GM20000 (cell line): ENCODE data around the gene PHF13.
A peak's percentile ranks its signal among the peaks of the same experiment; 100 is the strongest.

Experiments used
- DNase-seq: peaks from one replicate; pipeline ENCODE4 v3.0.0; 2012; ENCODE audit warnings: low spot score
- TF ChIP-seq, protein P1 (sequence below): IDR thresholded peaks from 2 replicates; pipeline ENCODE4 v1.5.1; 2012; ENCODE audit warnings: mild to moderate bottlenecking, control low read depth; ENCODE audit errors: extremely low read depth, missing control alignments

Gene PHF13

DNA sequence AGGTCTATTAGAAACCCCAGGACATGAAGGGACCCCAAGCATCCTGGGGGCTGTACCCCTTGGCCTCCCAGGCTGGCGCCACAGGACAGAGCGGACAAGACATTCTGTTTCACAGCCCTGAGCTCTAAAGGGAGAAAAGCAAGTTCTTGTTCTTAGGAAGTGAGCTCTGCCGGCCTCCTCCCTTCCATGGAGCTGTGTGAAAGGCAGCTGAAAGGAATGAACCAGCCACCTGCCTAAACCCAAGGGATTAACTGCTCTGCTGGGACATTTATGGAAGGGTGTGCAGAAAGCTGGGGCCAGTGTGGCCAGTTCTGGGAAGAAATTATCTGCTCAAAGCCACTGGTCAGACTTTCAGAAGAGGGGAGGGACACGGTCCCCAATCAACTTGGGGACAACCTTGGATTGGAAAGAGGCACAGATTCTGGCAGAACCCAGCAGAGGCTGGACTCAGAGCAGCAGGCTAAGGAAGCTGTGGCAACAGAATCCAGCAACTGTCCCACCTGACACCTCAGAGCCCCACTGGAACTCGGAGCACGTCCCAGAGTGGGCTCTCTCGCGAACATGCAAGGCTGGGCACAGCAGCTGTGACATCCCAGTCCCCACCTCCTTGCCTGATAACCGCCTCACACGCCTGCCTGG lies 13.0 kb upstream of the PHF13 start:
- TF ChIP-seq, protein P1, sequence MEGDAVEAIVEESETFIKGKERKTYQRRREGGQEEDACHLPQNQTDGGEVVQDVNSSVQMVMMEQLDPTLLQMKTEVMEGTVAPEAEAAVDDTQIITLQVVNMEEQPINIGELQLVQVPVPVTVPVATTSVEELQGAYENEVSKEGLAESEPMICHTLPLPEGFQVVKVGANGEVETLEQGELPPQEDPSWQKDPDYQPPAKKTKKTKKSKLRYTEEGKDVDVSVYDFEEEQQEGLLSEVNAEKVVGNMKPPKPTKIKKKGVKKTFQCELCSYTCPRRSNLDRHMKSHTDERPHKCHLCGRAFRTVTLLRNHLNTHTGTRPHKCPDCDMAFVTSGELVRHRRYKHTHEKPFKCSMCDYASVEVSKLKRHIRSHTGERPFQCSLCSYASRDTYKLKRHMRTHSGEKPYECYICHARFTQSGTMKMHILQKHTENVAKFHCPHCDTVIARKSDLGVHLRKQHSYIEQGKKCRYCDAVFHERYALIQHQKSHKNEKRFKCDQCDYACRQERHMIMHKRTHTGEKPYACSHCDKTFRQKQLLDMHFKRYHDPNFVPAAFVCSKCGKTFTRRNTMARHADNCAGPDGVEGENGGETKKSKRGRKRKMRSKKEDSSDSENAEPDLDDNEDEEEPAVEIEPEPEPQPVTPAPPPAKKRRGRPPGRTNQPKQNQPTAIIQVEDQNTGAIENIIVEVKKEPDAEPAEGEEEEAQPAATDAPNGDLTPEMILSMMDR: no peak
- DNase-seq: no peak

DNA sequence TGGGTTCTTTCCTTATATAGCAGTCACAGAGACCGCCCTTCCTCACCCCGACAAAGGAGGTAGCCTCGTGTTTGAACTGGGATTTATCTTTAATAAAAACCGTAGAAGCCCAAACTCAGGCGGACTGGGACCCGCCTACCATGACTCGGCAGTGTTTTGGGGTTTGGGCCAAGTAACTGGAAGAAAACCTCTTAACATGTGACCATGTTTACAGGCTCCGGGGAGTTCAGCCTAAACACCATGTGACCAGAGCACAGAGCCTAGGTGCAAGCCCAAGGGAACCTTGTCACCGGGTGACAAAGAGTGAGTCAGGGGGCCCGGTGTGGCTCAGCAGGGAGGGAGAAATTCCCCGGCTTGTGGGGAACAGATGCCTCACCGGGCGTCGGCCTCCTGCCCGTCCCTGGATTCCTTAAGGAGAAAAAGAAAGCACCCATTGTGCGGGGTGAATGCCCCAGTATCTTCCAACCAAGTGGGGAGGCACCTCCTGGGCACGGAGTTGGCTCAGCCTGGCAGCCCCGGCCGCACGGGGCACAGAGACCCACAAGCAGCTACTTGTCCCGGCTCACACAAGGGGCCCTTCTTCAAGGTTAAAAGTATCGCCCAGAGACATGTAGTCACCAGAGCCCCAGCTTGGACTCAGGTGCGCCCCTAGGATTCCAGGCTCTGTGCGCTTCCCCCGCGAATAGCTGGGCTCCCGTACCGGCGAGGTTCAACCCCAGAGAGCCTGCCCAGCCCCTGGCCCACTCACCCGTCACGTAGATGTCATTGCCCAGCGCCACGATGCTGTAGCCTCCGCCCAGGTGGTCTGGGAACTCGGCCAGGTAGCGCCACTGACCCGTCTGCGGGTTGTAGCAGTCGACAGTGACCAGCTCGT lies 12.2 kb upstream of the PHF13 start:
- DNase-seq: peak; percentile 80
- TF ChIP-seq, protein P1: no peak

DNA sequence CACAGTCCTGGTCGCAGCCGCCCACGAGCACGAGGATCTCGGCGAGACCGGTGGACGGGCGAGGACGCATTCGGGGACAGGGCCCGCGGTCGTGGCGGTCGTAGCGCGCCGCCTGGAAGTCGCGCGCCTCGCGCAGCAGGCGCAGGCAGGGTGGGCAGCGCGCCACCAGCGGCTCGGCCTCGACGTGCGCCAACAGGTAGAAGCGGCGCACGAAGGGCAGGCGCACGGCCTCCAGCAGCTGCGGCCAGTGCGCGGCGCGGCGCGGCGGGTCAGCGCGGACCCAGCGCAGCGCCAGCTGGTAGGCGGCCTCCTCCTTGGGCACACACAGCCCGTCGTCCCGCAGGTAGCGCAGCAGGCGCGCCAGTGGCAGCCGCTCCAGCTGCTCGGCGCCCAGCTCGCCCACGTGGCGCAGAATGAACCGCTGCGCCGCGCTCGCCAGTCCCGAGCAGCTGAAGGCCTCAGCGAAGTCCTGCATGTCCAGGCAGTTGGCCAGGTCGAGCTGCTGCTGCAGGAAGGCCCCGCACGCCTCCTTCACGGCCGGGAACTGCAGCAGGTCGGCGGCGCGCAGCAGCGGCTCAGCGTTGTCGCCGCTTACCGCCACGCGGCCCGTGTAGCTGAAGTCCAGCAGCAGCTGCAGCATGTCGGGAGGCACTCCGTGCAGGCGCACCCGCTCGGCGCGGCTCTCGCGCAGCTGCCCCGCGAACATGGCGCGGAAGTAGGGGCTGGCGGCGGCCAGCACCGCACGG lies 11.4 kb upstream of the PHF13 start:
- DNase-seq: peak; percentile 81
- TF ChIP-seq, protein P1: no peak

DNA sequence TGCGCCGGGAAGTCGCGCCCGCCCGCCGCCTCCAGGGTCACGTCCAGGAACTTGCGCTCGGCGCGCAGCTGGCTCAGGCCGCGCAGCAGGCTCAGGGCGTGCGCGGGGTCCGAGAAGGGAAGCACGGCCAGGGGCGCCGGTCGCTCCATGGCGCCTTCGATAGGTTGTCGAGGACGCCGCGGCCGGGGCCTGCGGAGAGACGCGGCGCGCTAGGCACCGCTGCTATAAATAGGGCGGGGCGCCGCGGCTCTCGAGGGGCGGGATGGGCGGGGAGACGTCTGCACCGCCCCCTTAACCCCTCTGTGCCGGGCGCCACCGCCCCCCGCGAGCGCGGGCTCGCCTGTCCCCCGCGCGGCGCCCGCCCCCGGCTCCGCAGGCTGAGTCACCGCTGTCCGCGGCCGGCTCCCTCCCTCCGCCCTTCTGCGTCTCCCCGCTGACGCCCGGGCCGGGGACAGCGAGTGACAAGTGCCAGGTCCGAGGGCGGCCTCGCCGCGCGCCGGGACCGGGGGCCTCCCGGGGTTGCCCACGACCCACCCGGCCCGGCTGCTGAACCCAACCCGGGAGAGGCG lies 10.8 kb upstream of the PHF13 start, which contains the start of gene KLHL21:
Gene KLHL21, minus strand, starts transcription at position 201 of the 569 bp plus-strand sequence. Its CDS starts 52 bp downstream, at position 149.
- TF ChIP-seq, protein P1: no peak
- peak; percentile 96 for DNase-seq

DNA sequence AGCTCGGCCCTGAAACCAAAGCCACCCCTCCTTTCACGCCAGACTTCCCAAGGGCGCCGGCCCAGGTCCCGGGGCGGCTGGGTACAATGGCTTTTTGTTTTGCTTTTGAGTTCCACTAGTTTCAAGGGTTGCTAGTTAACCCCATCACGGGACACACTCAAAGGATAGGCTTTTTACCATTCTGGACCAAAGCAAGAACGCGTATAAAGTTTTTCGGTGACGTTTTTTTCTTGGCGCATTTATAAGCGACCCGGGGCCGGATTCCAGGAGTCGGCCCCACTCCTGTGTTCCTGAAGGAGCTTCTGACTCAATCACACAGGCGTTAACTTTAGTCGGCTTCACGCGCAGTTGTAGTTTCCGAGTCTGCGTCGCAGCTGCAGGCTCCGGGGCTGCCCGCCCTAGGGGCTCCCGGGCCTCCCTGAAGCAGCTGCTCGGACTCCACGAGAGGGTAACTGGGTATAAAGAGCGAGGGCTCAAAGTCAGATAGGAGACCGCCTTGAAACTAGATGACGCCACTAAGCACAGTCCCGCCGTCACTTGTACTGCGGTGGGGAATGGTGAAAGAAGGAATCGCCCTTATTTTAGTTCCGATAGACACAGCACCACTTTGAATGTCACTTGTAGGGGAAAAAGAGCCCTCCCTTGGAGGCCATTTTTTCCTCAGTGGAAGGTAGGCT lies 10.2 kb upstream of the PHF13 start:
- TF ChIP-seq, protein P1: no peak
- peak; percentile 61 for DNase-seq

DNA sequence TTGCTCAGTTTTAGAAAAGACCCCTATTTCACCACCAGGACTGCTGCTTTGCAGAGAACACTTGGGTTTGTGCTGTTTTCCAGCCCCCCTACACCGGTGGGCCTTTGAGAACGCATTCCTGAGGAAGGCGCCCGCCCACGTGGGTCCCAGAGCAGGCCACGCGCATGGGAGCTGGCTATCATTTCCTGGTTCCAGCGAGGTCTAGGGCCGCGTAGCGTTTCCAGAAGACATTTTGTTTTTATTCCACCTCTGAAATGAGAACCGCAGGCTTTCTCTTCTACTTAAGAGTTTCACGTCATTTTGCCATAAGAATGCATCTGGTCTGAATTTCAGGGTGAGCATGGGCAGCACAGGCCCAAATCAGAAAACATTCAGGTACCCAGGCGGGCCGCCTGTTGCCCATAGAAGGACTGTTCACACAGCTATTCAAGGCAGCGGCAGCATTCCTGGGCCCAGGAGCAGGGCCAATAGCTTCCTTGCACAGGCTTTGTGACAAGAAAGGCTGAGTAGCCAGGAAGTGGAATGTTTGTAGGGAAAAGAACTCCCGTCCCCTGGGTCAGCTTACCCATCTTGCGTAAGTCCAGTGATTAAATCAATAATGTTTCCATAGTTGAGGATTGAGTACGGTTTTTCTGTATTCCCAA lies 9.5 kb upstream of the PHF13 start:
- DNase-seq: no peak

More for the DNA sequence above, 9.5 kb upstream of the PHF13 start:
- TF ChIP-seq, protein P1: no peak
